VCaP (cell line): ENCODE data around the gene TUNAR.
"Not testable (repeated sequence)": the region's sequence is repeated elsewhere in the genome, so short reads cannot be mapped to it uniquely, and the experiment has no call there.

Experiments
- H3K27ac ChIP-seq: fragments of 450-650 bp; 2 replicates; pipeline ENCODE4 v1.5.1; 2017
- CTCF ChIP-seq: fragments of 450-650 bp; conservative IDR thresholded peaks from 2 replicates; pipeline ENCODE4 v1.5.1; 2017; ENCODE audit warnings: mild to moderate bottlenecking, moderate library complexity

The TUNAR gene

DNA sequence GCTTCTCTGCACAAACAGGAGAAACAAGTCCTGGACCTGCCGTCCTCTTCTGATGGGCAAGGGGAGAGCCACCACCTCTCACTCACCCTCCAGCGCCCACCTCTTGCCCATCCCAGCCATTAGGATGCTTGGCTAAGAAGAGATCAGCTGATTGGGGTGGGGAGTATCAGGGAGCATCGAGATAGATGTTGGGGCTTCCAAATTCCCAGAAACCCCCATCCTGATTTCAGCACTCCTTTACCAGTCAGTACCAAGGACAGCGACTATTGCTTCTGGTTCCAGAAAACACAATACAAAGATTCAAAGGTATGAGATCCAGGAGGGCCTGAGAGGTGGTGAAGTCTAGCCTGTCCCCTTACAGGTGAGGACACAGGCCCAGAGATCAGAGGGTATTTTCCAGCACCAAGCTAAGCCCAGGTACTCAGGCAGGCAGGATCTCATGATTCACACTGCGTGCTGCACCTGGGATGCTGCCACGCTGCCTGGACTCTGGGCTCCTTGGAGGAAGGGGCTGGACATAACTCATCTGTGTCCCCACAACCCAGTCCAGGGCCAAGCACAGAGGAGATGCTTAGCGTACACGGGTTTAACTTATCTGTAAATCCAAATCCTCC, 76.6 kb downstream of the TUNAR start:
- TF ChIP-seq CTCF: no peak
- H3K27ac ChIP-seq: no peak overlapping the region

- H3K27ac ChIP-seq: peak overlapping the region; percentile 62
Observed at GRCh38 chr14:95956601-95957460, 80.2 kb downstream of the TUNAR start.

DNA sequence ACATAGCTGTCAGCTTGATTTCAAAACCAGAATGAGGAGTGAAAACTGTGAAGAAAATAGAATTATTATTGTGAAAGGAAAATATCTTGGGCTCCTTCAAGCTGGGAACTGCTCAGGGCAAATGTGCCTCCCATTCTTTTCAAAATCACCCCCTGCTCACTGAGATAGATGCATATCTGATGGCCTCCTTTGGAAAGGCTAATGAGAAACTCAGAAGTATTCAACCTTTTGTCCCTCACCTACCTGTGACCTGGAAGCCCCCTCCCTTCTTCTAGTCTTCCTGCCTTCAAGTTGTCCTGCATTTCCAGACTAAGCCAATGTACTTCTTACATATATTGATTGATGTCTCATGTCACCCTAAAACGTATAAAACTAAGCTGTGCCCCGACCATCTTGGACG, 81.5 kb downstream of the TUNAR start:
- no peak overlapping the region for H3K27ac ChIP-seq
- no peak for TF ChIP-seq CTCF

More at GRCh38 chr14:95956601-95957460, 80.2 kb downstream of the TUNAR start:
- TF ChIP-seq CTCF: no peak

- no peak for TF ChIP-seq CTCF
- no peak overlapping the region for H3K27ac ChIP-seq
Observed at GRCh38 chr14:95959317-95959716, 82.7 kb downstream of the TUNAR start.

GRCh38 chr14:95961481-95961880, 84.8 kb downstream of the TUNAR start:
- no peak overlapping the region for H3K27ac ChIP-seq
- no peak for TF ChIP-seq CTCF

DNA sequence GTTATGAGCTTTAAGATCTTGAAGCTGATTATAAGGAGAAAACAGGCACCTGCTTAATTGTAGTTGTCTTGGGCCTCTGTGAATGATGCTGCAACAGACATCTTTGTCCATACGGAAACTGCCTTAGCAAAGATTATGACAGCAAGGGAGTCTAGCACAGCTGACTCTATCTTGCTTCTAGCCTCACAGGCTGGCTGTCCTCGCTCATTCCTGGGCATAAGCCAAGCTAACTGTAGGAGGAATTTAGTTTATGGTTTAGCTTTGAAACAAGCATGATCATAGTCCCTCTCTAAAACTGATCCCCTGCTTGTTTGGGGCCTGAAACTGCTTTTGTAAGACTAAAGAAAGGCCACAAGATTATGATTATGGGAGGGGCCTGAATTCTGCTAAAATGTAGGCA, 88.3 kb downstream of the TUNAR start:
- no peak for TF ChIP-seq CTCF
- no peak overlapping the region for H3K27ac ChIP-seq

DNA sequence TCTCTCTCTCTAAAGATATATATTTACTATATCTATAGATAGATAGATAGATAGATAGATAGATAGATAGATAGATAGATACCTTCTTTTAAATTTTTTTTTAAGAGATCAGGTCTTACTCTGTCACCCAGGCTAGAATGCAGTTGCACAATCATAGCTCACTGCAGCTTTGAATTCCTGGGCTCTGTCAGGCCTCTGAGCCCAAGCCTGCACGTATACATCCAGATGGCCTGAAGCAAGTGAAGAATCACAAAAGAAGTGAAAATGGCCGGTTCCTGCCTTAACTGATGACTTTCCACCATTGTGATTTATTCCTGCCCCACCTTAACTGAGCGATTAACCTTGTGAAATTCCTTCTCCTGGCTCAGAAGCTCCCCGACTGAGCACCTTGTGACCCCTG, 91.4 kb downstream of the TUNAR start:
- H3K27ac ChIP-seq: not testable (repeated sequence)
